Measurements from ENCODE around the gene TELO2.
"Not testable (repeated sequence)": the region's sequence is repeated elsewhere in the genome, so short reads cannot be mapped to it uniquely, and the experiment has no call there.

TELO2 gene

DNA sequence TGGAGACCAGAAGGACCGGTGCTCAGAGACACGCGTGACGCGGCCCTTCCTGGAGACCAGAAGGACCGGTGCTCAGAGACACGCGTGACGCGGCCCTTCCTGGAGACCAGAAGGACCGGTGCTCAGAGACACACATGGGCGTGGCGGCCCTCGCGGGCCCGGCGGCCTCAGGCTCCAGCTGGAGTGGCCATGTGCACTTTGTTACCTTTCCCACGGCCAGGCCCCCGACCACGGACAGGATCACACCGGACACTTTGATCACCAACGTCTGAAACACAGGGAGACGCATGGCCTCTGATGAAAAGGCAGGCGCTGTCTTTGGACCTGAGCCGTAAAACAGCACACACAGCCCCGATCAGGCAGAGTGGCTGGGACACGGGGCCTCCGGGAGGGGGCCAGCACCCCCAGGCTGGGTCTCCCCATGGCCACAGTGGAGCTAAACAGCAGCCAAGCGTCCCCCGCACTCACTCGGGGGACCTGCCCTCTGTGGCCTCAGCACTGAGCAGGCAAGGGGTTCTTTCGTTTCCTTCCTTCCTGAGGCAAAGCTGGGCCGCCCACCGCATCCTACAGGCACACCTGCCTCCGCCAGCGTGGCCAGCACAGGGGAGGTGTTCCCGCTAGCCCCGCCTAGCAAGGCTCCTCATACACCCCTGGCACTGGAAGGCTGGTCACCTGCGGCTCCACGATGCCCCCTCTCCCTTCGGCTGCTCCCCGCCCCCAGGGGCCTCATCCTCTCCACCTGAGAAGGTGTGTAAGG is 35.5 kb upstream of the TELO2 start:
- DNase-seq (ENCODE audit: low read depth, low spot score), result no peak

GRCh38 chr16:1458336-1458976 is 34.7 kb upstream of the TELO2 start:
- no peak for DNase-seq (ENCODE audit: low read depth, low spot score)

DNA sequence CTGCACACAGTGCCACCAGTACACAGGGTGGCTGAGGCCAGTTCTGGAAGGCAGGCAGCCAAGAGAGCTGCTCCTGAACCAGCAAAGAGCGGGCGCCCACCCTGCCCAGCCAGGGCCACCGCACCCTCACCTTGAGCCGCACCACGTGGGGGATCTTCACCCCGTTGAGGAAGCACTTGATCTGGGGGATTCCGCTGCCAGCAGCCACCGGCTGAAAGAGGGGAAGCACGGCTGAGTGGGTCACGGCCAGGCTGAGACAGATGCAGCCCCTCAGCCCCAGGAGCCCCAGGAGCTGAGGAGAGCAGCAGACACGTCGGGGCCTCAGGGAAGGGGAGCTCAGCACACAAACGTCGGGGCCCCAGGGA is 34.2 kb upstream of the TELO2 start:
- DNase-seq (ENCODE audit: low read depth, low spot score), result no peak

DNA sequence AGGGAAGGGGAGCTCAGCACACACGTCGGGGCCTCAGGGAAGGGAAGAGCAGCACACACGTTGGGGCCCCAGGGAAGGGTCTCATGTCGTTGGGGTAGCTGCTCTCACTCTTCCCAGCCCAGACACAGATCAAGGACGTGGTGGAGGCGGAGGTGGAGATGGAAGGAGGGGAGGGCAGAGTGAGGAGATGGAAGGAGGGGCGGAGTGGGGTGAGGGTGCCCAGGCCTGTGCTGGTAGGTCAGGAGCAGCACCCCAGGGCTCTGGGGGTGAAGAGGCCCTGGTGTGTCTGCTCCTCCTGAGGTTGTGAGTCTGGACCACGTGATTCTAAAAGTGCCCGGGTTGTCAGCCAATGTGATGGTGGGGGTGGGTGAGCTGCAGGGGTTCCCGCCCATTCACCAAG is 33.2 kb upstream of the TELO2 start:
- DNase-seq (ENCODE audit: low read depth, low spot score), result no peak

- DNase-seq (ENCODE audit: low read depth, low spot score), result no peak
Observed at GRCh38 chr16:1460602-1461138, 32.5 kb upstream of the TELO2 start.

DNA sequence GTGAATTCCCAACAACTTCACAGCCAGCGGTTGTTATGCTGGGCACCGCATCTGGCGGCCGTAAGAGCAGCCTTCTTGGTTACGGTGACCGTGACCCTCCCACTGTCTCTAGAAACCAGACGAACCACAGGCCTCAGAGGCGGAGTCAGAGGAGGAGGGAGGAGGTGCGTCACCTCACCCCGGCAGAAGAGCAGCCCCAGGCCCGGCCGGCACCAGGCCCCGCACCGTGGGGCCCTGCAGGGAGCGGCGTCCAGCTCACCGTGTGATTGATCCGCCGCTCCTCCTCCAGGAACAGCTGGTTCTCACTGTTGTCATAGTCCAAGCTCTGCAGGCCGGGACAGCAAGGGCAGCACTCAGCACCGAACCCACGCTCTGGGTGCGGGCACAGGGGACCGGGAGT is 32.0 kb upstream of the TELO2 start:
- no peak for DNase-seq (ENCODE audit: low read depth, low spot score)

GRCh38 chr16:1464196-1464893 is 28.8 kb upstream of the TELO2 start:
- DNase-seq (ENCODE audit: low read depth, low spot score), result no peak

GRCh38 chr16:1464894-1465566 is 28.1 kb upstream of the TELO2 start:
- DNase-seq (ENCODE audit: low read depth, low spot score), result no peak

- no peak for DNase-seq (ENCODE audit: low read depth, low spot score)
Observed at GRCh38 chr16:1465567-1465915, 27.6 kb upstream of the TELO2 start.

- DNase-seq (ENCODE audit: low read depth, low spot score), result no peak
Observed at GRCh38 chr16:1466054-1466453, 27.1 kb upstream of the TELO2 start.

GRCh38 chr16:1466968-1467521 is 26.1 kb upstream of the TELO2 start:
- DNase-seq (ENCODE audit: low read depth, low spot score), result no peak

DNA sequence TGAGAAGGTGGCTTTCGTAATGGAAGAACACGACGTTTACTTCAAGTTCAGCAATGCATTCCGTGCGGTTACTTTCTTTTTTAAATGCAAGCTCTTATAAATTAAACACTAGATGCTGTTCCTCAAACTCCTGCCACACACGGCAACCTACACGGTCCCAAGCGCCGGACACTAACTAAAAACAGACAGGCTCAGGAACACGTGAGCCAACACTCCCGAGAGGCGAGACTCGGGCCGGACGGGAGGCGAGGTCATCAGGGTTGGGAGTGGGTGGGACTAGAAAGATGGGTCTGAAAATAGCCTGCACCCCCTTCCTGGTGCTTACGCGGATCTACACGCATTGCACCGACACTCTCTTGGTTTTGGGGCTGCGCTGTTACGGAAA is 24.7 kb upstream of the TELO2 start:
- no peak for DNase-seq (ENCODE audit: low read depth, low spot score)

GRCh38 chr16:1469141-1469540 is 24.0 kb upstream of the TELO2 start:
- DNase-seq (ENCODE audit: low read depth, low spot score), result not testable (repeated sequence)

DNA sequence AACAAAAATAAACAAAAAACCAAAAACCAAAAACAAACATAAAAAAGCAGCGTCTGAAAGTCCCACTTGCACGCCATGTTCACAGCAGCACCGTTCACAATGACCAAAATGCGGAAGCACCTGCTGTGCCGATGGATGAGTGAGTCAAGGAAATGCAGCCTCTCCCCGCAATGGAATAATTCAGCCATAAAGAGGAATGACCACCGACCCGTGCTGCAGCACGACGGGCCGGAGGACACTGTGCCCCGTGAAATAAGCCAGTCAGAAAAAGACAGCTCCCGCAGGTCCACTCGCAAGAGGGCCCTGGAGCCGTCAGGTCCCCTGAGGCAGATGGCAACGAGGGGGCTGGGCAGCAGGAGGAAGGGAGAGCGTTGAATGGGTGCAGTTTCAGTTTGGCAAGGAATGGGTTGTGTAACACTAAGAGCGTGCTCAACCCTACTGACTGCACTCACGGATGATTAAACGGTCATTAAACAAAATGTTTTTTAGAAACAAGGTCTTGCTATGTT is 23.4 kb upstream of the TELO2 start:
- no peak for DNase-seq (ENCODE audit: low read depth, low spot score)

DNA sequence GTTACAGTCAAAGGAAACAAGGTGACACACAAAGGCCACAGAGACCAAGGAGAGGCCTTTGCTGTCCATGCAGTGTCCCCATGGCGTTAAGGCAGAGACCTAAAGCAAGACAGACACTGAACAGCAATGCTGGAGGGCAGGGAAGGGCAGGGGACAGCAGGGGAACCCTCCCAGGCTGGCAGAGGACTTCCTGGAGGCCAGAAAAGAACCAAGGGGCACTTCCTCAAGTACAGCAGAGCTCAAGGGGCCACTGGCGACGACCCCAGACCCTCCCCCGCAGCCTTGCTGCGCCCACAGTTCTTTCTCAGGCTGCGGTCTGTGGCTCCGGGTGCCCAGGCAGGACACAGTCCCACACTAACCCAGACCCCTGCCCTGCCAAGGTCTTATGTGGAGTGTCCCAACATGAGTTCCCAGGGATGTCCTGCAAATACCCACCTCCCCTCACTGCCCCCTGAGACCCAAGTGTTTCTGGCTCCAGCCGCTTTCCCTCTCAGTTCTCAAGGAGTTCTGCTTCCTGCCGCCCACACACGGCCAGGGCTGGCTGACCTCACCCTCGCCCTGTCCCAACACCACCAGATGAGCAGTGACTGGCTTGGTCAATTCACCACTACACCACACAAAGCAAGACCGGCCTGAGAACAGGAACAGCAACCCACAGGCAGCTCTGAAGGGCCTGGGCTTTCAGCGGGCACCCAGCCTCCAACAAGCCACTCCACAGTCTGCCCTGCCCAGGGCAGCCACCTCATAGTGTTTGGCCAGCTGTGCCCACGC is 22.5 kb upstream of the TELO2 start:
- DNase-seq (ENCODE audit: low read depth, low spot score), result no peak

- no peak for DNase-seq (ENCODE audit: low read depth, low spot score)
Observed at GRCh38 chr16:1471569-1472194, 21.5 kb upstream of the TELO2 start.

DNA sequence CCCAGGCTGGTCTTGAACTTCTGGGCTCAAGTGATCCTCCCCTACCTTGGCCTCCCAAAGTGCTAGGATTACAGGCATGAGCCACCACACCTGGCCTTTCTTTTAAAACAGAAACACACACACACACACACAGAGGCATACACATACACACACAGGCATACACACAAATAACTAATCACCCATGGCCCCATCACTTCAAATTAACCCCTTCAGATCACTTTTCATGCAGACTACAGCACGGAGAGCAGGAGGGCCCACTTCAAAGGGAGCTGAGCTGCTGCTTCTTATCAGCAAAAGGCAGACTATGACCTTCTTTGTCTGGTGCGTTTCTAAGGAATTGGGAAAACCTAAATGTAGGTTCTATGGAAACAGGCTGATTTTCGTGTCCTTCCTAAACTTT is 20.2 kb upstream of the TELO2 start:
- no peak for DNase-seq (ENCODE audit: low read depth, low spot score)

- DNase-seq (ENCODE audit: low read depth, low spot score), result no peak
Observed at GRCh38 chr16:1474082-1474795, 18.9 kb upstream of the TELO2 start.

DNA sequence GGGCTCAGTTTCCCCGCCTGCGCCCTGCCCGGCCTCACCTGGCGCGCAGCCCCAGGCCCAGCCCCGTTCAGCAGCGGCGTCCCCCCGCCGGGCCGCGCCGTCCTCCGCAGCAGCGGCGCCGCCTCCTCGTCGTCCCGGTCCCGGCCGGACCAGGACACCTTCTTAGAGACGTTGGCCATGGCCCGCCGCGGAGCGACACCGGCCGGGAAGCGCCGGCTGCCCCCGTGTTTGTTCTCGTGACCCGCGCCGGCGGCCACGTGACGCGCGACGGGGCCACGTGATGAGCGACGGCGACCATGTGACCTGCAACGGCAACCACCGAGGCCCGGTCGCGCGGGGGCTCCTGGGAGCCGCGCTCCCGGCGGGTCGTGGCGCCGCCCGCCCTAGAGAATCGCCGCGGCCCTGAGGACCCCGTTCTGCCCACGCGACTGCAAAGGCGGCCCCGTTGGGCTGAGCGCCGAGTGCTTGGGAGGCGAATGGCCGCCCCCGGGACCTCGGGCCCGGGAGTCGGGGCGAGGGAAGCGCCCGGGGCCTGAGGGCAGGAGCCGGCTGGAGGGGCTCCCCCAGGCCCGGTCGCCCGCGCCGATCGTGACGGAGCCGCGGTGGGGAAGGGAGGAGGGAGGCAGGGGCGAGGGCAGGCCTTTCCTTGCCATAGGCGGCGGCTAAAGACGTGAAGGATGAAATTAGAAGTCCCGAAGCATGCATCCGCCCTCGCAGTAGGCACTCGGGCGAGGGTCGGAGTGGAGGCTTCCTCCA is 18.2 kb upstream of the TELO2 start, which contains the start of gene CLCN7:
Gene CLCN7 (minus strand): TSS at position 233 of the 756 bp plus-strand sequence. CDS start 54 bp downstream, at position 179.
- peak; percentile 67 for DNase-seq (ENCODE audit: low read depth, low spot score)
